NOMO-1 treated with dmso at 0.1 percent for 144 hours (cell line): ENCODE measurements around the gene PYGL.
A peak's percentile ranks its signal among the peaks of the same experiment; 100 is the strongest.
"Not testable (repeated sequence)": the region's sequence is repeated elsewhere in the genome, so short reads cannot be mapped to it uniquely, and the experiment has no call there.

Experiments
- DNase-seq: peaks from one replicate; lab custom pipeline; 2025; ENCODE audit not compliant: unreplicated experiment; lab: John Stamatoyannopoulos, UW

Gene PYGL

DNA sequence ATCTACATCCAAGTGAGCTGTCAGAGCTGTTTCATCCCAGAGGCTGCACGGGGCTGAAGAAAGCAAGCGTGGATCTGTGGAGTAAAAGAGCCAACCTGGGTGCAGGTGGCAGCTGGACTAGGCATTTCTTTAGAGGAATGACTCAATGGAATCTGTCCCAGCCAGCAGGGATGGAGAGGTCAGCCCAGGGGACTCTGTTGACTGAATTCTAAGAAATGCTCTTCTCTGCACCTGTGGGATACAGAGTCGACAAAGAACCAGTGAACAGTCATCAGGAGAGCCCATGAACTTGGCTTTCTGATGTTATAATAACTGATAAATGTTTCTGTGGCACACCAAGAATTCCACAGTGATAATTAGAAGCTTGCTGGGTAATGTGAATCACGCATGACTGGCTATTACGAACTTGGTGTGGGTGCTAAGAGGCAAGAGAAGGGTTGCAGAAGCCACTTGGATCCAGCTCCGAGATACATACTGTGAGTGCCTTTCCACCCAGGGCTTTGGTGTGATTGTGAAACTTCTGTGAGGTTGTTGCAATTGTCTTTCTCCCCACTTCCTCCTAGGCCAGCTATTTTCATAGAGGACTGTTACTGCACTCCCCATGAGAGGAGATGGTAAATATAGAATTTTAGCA lies 16.2 kb downstream of the PYGL start:
- peak; percentile 90 for DNase-seq

DNA sequence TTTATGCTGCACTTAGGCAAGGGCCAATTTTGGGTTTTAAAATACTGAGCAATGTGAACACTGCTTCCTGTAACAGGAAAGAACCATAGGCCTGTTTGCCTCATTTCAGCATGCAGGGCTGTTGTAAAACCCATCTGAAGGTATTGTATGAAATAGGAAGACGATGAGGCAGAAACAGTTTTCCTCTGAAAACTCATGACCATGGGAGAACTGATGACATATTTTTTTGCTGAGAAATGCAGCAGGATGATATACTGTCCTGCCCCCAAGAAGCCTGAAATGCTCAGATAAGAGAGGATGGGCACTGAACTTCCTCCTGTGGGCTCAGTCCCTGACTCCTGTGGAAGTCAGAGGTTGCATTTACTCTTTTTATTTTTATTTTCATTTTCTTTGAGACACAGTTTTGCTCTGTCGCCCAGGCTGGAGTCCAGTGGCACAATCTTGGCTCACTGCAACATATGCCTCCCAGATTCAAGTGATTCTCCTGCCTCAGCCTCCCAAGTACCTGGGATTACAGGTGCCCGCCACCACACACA lies 17.4 kb downstream of the PYGL start:
- DNase-seq: peak; percentile 63

GRCh38 chr14:50924843-50925242 lies 19.4 kb downstream of the PYGL start:
- no peak for DNase-seq

DNA sequence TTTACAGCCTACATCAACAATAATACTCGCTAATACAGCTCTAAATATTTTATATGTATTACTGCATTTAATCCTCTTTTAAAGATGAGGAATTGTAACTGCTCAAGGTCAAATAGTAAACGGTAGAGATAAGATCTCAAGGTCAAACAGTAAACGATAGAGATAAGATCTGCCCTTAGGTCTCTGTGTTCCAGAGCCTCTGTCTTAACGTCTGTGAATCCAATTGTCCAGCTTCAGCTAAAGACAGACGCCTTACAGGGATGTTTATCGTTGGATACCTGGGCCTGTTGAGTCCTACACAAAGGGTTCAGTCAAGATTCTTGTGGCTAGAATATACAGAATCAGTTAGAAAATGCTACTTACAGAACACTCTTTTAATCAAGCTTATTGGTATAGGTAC lies 20.0 kb downstream of the PYGL start:
- DNase-seq: no peak

- no peak for DNase-seq
Observed at GRCh38 chr14:50922803-50923202, 21.5 kb downstream of the PYGL start.

GRCh38 chr14:50920482-50921230 lies 23.6 kb downstream of the PYGL start:
- no peak for DNase-seq

GRCh38 chr14:50919524-50919923 lies 24.8 kb downstream of the PYGL start:
- not testable (repeated sequence) for DNase-seq

GRCh38 chr14:50917449-50917848 lies 26.8 kb downstream of the PYGL start:
- no peak for DNase-seq

DNA sequence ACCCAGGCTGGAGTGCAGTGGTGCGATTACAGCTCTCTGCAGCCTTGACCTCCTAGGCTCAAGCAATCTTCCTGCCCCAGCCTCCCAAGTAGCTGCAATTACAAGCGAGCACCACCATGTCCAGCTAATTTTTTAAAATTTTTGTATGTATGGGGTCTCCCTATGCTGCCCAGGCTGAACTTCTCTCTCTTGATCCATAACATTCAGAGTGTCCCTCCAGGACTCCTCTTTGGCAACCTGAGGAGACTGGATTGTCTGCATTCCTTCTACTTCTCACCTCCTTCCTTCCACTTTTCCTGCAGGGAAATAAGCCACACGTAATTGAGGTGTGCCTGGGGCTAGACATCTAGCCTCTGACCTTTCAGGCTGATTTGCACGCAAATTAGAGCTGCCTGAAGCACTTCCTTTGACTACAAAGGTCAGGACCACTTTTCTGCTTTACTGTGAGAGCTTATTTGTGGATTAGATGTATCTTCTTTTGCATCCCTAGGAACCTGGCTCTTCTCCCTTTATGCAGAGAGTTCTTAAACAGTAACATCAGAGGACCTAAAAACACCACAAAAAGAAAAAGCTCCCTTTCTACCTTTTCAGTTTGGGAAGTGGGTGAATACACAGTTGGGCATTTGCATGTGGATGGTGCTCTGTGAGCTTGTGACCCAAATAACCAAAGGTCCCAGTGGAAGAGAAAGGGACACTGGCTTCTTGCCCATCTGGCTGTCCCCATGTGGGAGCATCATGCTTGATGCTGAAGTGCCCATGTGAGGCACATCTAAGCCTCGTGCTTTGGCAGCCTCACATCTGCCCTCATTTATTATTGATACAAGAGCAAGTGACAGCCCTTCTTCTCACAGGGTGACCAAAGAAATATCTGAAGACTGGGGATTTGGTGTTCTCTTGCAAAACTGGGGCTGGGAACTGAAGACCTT lies 33.5 kb downstream of the PYGL start:
- DNase-seq: no peak

GRCh38 chr14:50906326-50907065 lies 37.8 kb downstream of the PYGL start:
- DNase-seq: no peak

GRCh38 chr14:50904719-50905118 lies 39.6 kb downstream of the PYGL start:
- DNase-seq: no peak

DNA sequence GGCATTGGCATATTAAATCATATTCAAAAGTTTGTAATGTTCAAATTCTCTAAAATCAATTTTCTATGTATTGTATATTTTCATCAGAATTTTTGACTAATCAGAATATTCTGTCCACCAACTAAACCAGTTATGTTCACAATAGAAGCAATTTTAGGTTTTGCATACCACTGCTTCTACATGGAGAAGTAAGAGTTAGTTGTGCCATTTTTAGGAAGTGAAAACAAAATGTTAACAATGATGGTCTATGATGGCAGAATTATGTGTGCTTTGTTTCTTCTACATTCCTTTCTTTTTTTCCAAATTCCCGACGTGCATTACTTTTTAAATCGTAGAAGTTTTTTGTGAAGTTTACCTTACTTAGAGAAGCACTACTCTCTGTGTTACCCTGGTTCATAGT lies 42.9 kb downstream of the PYGL start:
- no peak for DNase-seq

GRCh38 chr14:50897658-50898175 lies 46.6 kb downstream of the PYGL start:
- no peak for DNase-seq

DNA sequence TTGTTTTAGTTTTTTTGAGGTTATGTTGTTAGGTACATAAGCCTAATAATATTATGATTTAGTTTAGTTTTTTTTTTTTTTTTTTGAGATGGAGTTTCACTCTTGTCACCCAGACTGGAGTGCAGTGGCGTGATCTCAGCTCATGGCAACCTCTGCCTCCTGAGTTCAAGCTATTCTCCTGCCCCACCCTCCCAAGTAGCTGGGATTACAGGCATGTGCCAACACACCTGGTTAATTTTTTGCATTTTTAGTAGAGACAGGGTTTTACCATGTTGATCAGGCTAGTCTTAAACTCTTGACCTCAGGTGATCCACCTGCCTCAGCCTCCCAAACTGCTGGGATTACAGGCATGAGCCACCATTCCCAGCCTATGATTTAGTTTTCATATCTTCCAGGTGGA lies 47.3 kb downstream of the PYGL start:
- DNase-seq: not testable (repeated sequence)

GRCh38 chr14:50896421-50896820 lies 47.9 kb downstream of the PYGL start:
- not testable (repeated sequence) for DNase-seq

DNA sequence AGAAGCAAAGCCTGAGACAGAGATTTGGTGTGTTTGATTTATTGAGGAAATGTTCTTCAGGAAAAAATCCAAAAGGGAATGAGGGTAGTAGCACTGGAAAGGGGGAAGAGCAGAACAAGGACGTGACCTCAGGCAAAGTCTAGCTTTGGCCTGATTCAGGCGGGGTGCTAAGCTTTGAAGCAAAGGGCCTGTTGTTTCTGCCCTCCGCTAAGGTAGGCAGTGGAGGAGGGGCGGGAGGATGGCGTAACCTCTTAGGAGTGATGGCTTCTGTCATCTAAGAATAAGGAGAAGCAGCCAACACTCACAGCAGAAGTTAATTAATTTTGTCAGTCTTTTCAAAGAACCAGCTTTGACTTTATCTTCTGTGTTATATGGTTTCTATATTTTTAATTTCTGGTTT lies 52.0 kb downstream of the PYGL start:
- no peak for DNase-seq

DNA sequence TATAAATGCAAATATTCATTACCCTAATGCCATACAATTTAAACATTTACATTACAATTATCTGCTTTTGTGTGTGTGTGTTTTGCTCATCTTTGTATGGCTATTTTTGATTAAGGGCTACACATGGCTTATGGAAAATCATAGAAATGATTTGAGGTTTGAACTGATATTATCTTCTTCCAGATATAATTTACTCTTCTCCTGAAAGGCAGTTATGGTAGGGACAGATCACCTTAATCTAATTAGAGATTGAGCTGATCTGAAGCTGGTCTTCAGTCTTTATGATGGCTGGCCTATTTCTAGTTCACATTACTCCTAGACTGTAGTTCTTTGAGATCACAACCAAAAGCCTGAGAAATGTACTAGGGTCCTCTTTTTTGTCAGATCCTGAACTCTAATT lies 56.8 kb downstream of the PYGL start:
- DNase-seq: no peak

- DNase-seq: no peak
Observed at GRCh38 chr14:50883827-50884197, 60.5 kb downstream of the PYGL start.

DNA sequence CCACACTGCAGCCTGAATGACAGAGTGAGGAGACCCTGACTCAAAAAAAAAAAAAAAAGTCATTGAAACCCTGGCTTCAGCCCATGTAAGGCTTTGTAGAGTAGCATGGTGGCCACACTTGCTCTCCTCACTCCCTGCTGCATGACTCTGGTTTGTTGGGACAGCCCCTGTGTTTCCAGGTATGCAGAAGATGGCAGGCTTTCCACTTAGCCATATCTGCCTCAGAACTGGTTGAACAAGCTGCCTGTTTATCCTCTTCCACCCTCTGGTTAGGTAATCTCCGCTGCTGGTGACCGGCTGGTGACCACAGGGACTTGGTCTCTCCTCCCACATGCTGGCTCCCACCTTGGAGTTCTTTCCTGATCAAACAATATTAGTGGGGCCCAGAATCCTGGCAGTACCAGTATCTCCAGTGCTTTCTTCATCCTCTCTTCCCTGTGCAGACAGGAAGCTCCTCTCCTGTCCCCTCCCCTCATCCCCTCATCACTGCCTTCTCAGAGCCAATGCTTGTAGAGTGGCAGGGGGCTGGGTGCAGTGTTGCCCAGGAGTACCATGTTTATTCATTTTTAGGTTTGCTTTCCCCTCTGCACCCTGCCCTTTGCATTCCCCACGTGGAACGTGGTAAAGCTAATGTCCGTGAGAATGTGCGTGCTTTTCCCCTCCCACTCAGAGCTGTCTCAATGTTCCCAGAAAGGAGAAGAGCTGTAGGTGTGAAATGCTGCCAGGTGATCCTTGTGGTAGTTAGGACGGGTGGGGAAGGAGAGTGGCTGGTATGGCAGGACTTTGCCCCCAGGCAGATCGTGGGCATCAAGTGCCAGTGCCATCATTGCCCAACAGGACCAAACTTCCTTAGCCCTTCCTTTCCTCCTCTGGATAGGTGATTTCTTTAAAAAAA lies 61.1 kb downstream of the PYGL start:
- no peak for DNase-seq
